Liver (tissue), 3 donors: Measurements from ENCODE around the gene INPP5A.
A peak's percentile ranks its signal among the peaks of the same experiment; 100 is the strongest.

Experiments used
- EGR1 ChIP-seq, 2 donors: IDR thresholded peaks; 2 replicates each; pipeline ENCODE4 v1.6.1; 2016 to 2018; ENCODE audit warnings: antibody characterized with exemption in 2 of 2, low read depth in 2 of 2
- GABPA ChIP-seq, 2 donors: IDR thresholded peaks in 1 of 2; conservative IDR thresholded peaks in 1 of 2; 2 replicates each; pipeline ENCODE4 v1.6.1; 2016; ENCODE audit warnings: antibody characterized with exemption in 2 of 2, mild to moderate bottlenecking in 1 of 2, moderate library complexity in 1 of 2
- SP1 ChIP-seq: IDR thresholded peaks from 2 replicates; pipeline ENCODE4 v1.6.1; 2018; ENCODE audit warnings: antibody characterized with exemption, mild to moderate bottlenecking
- TAF1 ChIP-seq: conservative IDR thresholded peaks from 2 replicates; pipeline ENCODE4 v1.6.1; 2016; ENCODE audit warnings: antibody characterized with exemption, mild to moderate bottlenecking
- YY1 ChIP-seq: IDR thresholded peaks from 2 replicates; pipeline ENCODE4 v1.6.1; 2016; ENCODE audit warnings: antibody characterized with exemption, mild to moderate bottlenecking
- TF ChIP-seq, protein P1 (sequence below): fragments of 150-350 bp; IDR thresholded peaks from 2 replicates; pipeline ENCODE4 v1.5.1; 2017; ENCODE audit warnings: improper control_type of control experiment, low read depth, low read length; ENCODE audit not compliant: missing input control
- TF ChIP-seq, protein P2 (sequence below): IDR thresholded peaks from 2 replicates; pipeline ENCODE4 v1.6.1; 2016; ENCODE audit warnings: antibody characterized with exemption
- TF ChIP-seq, protein P3 (sequence below): IDR thresholded peaks from 2 replicates; pipeline ENCODE4 v1.6.1; 2016; ENCODE audit warnings: antibody characterized with exemption, mild to moderate bottlenecking
- donor health status: healthy.
- donor health status: healthy.

DNA sequence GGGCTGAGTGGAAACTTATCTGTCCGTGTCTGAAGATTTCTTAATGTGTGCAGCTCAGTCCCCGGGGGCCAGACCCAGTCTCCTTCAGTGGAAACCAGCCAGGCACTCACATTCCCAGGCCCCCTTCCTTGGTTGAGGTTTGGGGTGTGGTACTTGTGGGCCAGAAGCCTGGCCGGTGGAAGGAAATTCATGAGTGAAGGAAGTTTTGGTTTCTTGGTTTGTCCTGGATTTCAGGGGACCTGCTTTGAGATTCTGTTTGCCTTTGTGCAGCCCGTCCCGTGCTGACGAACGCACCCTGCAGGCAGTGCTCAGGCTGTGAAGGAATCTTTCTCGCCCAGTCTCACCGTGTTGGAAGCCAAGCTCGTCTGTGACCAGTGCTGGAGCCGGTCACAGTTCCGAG is 2.9 kb downstream of the INPP5A start:
- TF ChIP-seq, protein P1, sequence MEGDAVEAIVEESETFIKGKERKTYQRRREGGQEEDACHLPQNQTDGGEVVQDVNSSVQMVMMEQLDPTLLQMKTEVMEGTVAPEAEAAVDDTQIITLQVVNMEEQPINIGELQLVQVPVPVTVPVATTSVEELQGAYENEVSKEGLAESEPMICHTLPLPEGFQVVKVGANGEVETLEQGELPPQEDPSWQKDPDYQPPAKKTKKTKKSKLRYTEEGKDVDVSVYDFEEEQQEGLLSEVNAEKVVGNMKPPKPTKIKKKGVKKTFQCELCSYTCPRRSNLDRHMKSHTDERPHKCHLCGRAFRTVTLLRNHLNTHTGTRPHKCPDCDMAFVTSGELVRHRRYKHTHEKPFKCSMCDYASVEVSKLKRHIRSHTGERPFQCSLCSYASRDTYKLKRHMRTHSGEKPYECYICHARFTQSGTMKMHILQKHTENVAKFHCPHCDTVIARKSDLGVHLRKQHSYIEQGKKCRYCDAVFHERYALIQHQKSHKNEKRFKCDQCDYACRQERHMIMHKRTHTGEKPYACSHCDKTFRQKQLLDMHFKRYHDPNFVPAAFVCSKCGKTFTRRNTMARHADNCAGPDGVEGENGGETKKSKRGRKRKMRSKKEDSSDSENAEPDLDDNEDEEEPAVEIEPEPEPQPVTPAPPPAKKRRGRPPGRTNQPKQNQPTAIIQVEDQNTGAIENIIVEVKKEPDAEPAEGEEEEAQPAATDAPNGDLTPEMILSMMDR, result peak; percentile 2
- TF ChIP-seq GABPA (IDR thresholded peaks at IDR 0.05 in 1 of 2, conservative IDR thresholded peaks at IDR 0.05 in 1 of 2) (no peak), YY1 (no peak), EGR1 (IDR thresholded peaks at IDR 0.05; ENCODE audit: low read depth in 2 of 2) (no peak), SP1 (no peak), TAF1 (no peak)
- TF ChIP-seq, protein P2, sequence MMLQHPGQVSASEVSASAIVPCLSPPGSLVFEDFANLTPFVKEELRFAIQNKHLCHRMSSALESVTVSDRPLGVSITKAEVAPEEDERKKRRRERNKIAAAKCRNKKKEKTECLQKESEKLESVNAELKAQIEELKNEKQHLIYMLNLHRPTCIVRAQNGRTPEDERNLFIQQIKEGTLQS, result no peak
- TF ChIP-seq, protein P3, sequence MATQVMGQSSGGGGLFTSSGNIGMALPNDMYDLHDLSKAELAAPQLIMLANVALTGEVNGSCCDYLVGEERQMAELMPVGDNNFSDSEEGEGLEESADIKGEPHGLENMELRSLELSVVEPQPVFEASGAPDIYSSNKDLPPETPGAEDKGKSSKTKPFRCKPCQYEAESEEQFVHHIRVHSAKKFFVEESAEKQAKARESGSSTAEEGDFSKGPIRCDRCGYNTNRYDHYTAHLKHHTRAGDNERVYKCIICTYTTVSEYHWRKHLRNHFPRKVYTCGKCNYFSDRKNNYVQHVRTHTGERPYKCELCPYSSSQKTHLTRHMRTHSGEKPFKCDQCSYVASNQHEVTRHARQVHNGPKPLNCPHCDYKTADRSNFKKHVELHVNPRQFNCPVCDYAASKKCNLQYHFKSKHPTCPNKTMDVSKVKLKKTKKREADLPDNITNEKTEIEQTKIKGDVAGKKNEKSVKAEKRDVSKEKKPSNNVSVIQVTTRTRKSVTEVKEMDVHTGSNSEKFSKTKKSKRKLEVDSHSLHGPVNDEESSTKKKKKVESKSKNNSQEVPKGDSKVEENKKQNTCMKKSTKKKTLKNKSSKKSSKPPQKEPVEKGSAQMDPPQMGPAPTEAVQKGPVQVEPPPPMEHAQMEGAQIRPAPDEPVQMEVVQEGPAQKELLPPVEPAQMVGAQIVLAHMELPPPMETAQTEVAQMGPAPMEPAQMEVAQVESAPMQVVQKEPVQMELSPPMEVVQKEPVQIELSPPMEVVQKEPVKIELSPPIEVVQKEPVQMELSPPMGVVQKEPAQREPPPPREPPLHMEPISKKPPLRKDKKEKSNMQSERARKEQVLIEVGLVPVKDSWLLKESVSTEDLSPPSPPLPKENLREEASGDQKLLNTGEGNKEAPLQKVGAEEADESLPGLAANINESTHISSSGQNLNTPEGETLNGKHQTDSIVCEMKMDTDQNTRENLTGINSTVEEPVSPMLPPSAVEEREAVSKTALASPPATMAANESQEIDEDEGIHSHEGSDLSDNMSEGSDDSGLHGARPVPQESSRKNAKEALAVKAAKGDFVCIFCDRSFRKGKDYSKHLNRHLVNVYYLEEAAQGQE, result no peak
